SK-N-SH (cell line): ENCODE measurements around the gene NUDT14. TPM values are rescaled to one million over a fixed set of nuclear protein-coding genes. Genes with fewer than 3 reads are reported as not detected.

Source experiments
- CTCF ChIA-PET: fragments of 300-600, 350-600 bp; formaldehyde crosslinking; extraction: SDS; loops from one replicate; lab custom pipeline; 2021; lab: Yijun Ruan, JAX
- POLR2A ChIA-PET: fragments of 350-600 bp; sonication (Branson Sonifier 250); formaldehyde crosslinking; extraction: SDS; loops from one replicate; lab custom pipeline; 2020; ENCODE audit warnings: antibody characterized with exemption, inconsistent platforms; lab: Yijun Ruan, JAX
- DNase-seq: peaks from one replicate; pipeline ENCODE4 v3.0.0; 2012
- H2AFZ ChIP-seq: fragments of 200-600 bp; sonication (generic); 2 replicates; pipeline ENCODE4 v1.8.1; 2016; ENCODE audit warnings: antibody characterized with exemption, mild to moderate bottlenecking, low read depth
- H3F3A ChIP-seq: fragments of 200-600 bp; sonication (generic); replicated peaks from 2 replicates; pipeline ENCODE3; 2016; ENCODE audit warnings: antibody characterized with exemption, mild to moderate bottlenecking; ENCODE audit not compliant: insufficient read depth
- H3K27ac ChIP-seq, 2 experiments: fragments of 200-500 bp in 1 of 2; fragments of 200-600 bp in 1 of 2; sonication (Bioruptor generic) in 1 of 2; sonication (generic), shearing (Covaris generic) in 1 of 2; 2 replicates each; pipeline versions ENCODE4 v1.5.1 to v1.6.1; 2014 to 2016; ENCODE audit warnings: low read depth in 2 of 2, inconsistent platforms in 1 of 2, low read length in 1 of 2, mild to moderate bottlenecking in 1 of 2, mixed read lengths in 1 of 2
- H3K27me3 ChIP-seq: fragments of 200-600 bp; sonication (generic), shearing (Covaris generic); 2 replicates; pipeline ENCODE4 v1.6.1; 2016; ENCODE audit warnings: mixed run types; ENCODE audit not compliant: insufficient read depth
- H3K36me3 ChIP-seq, 2 experiments: fragments of 200-500 bp in 1 of 2; fragments of 200-600 bp in 1 of 2; sonication (Bioruptor generic) in 1 of 2; sonication (generic) in 1 of 2; replicated peaks in 1 of 2; 2 replicates each; pipeline versions ENCODE3 to v1.5.1; 2014 to 2016; ENCODE audit warnings: low read length in 1 of 2, mild to moderate bottlenecking in 1 of 2; ENCODE audit not compliant: insufficient read depth in 2 of 2, control insufficient read depth in 1 of 2
- H3K4me1 ChIP-seq, 2 experiments: fragments of 200-500 bp in 1 of 2; fragments of 200-600 bp in 1 of 2; sonication (Bioruptor generic) in 1 of 2; sonication (generic), shearing (Covaris generic) in 1 of 2; 2 replicates each; pipeline versions ENCODE4 v1.5.1 to v1.6.1; 2014 to 2016; ENCODE audit warnings: low read depth in 1 of 2, low read length in 1 of 2, mixed run types in 1 of 2; ENCODE audit not compliant: insufficient read depth in 2 of 2, control insufficient read depth in 1 of 2
- H3K4me2 ChIP-seq: fragments of 200-600 bp; sonication (generic), shearing (Covaris generic); 2 replicates; pipeline ENCODE4 v1.6.1; 2017; ENCODE audit warnings: mixed run types
- H3K4me3 ChIP-seq, 2 experiments: fragments of 200-500 bp in 1 of 2; fragments of 200-600 bp in 1 of 2; sonication (Bioruptor generic) in 1 of 2; sonication (generic), shearing (Covaris generic) in 1 of 2; 2 replicates each; pipeline versions ENCODE4 v1.5.1 to v1.8.1; 2014 to 2016; ENCODE audit warnings: low read depth in 2 of 2, inconsistent platforms in 1 of 2, low read length in 1 of 2, mild to moderate bottlenecking in 1 of 2, mixed read lengths in 1 of 2, moderate library complexity in 1 of 2
- H3K79me2 ChIP-seq: fragments of 200-600 bp; sonication (generic); 2 replicates; pipeline ENCODE4 v1.8.1; 2017; ENCODE audit warnings: mild to moderate bottlenecking; ENCODE audit not compliant: insufficient read depth
- H3K9ac ChIP-seq: fragments of 200-600 bp; sonication (generic); 2 replicates; pipeline ENCODE4 v1.6.1; 2017; ENCODE audit warnings: mixed run types
- H3K9me2 ChIP-seq: fragments of 200-600 bp; sonication (generic); 2 replicates; pipeline ENCODE4 v1.6.1; 2017; ENCODE audit warnings: mixed run types
- H3K9me3 ChIP-seq: fragments of 200-600 bp; sonication (generic); 2 replicates; pipeline ENCODE4 v1.6.1; 2017; ENCODE audit warnings: mixed run types, mild to moderate bottlenecking, moderate library complexity
- H4K20me1 ChIP-seq: fragments of 200-600 bp; sonication (generic); 2 replicates; pipeline ENCODE4 v1.6.1; 2017; ENCODE audit warnings: mild to moderate bottlenecking, mixed run types; ENCODE audit not compliant: insufficient read depth
- CHD2 ChIP-seq: fragments of 150-350 bp; IDR thresholded peaks from 2 replicates; pipeline ENCODE4 v1.6.1; 2018; ENCODE audit warnings: low read length; ENCODE audit not compliant: partially characterized antibody
- ELF1 ChIP-seq: IDR thresholded peaks from 2 replicates; pipeline ENCODE4 v1.4.0; 2012
- EP300 ChIP-seq, 2 experiments: IDR thresholded peaks; 2 replicates each; pipeline versions ENCODE4 v1.4.0 to v1.6.1; 2012; ENCODE audit warnings: borderline replicate concordance in 1 of 2, low read depth in 1 of 2, low read length in 1 of 2
- EZH2phosphoT487 ChIP-seq: fragments of 200-600 bp; sonication (generic); IDR thresholded peaks from 2 replicates; pipeline ENCODE4 v1.6.1; 2017; ENCODE audit warnings: low read depth, mixed run types, mild to moderate bottlenecking, antibody characterized with exemption, moderate library complexity, borderline replicate concordance
- GABPA ChIP-seq: IDR thresholded peaks from 2 replicates; pipeline ENCODE4 v1.4.0; 2012; ENCODE audit warnings: low read depth, mild to moderate bottlenecking
- JUND ChIP-seq: IDR thresholded peaks from 2 replicates; pipeline ENCODE4 v1.4.0; 2012
- MXI1 ChIP-seq: IDR thresholded peaks from 2 replicates; pipeline ENCODE4 v1.6.1; 2012; ENCODE audit warnings: mild to moderate bottlenecking, low read depth, low read length, improper control_type of control experiment
- NRF1 ChIP-seq: IDR thresholded peaks from 2 replicates; pipeline ENCODE4 v1.6.1; 2012; ENCODE audit warnings: low read depth, mild to moderate bottlenecking, low read length
- POLR2AphosphoS5 ChIP-seq: IDR thresholded peaks from 2 replicates; pipeline ENCODE4 v1.6.1; 2012; ENCODE audit warnings: low read depth, low read length
- RAD21 ChIP-seq: IDR thresholded peaks from 2 replicates; pipeline ENCODE4 v1.6.1; 2012; ENCODE audit warnings: mild to moderate bottlenecking, low read length
- RFX5 ChIP-seq: IDR thresholded peaks from 2 replicates; pipeline ENCODE4 v1.6.1; 2012; ENCODE audit warnings: mild to moderate bottlenecking, improper control_type of control experiment, low read length
- RXRA ChIP-seq: IDR thresholded peaks from 2 replicates; pipeline ENCODE4 v1.4.0; 2012; ENCODE audit warnings: low read depth, mild to moderate bottlenecking, borderline replicate concordance
- SIN3A ChIP-seq: IDR thresholded peaks from 2 replicates; pipeline ENCODE4 v1.6.1; 2012; ENCODE audit warnings: low read depth, mild to moderate bottlenecking, low read length, moderate library complexity, borderline replicate concordance
- TEAD4 ChIP-seq: IDR thresholded peaks from 2 replicates; pipeline ENCODE4 v1.4.0; 2012; ENCODE audit warnings: mild to moderate bottlenecking, borderline replicate concordance; ENCODE audit not compliant: insufficient read depth
- WGBS: methylation state at CpG from one replicate; pipeline ENCODE4 v1.1.6; 2017; ENCODE audit warnings: low lambda C conversion rate; 5-methylcytosine and 5-hydroxymethylcytosine counted together
- polyA plus RNA-seq, 3 experiments: library from polyadenylated mRNA; depleted of rRNA; stranded (reverse); fragments of >200 nt; gene quantifications; 2 replicates each; pipeline ENCODE4 v1.2.3, GENCODE V29; 2012
- TF ChIP-seq, protein P1 (sequence below): IDR thresholded peaks from 2 replicates; pipeline ENCODE4 v1.4.0; 2012; ENCODE audit warnings: low read depth
- TF ChIP-seq, protein P2 (sequence below): fragments of 200-600 bp; sonication (generic); IDR thresholded peaks from 2 replicates; pipeline ENCODE4 v1.6.1; 2017; ENCODE audit warnings: antibody characterized with exemption, mild to moderate bottlenecking, moderate library complexity
- TF ChIP-seq, protein P3 (sequence below): IDR thresholded peaks from 2 replicates; pipeline ENCODE4 v1.6.1; 2012; ENCODE audit warnings: mild to moderate bottlenecking, low read depth, low read length, moderate library complexity
- TF ChIP-seq, protein P4 (sequence below): IDR thresholded peaks from 2 replicates; pipeline ENCODE4; 2012

The NUDT14 gene
- polyA plus RNA-seq, 1 of the 3 experiments (the other 2 are of a cell fraction) = 18.4 TPM

DNA sequence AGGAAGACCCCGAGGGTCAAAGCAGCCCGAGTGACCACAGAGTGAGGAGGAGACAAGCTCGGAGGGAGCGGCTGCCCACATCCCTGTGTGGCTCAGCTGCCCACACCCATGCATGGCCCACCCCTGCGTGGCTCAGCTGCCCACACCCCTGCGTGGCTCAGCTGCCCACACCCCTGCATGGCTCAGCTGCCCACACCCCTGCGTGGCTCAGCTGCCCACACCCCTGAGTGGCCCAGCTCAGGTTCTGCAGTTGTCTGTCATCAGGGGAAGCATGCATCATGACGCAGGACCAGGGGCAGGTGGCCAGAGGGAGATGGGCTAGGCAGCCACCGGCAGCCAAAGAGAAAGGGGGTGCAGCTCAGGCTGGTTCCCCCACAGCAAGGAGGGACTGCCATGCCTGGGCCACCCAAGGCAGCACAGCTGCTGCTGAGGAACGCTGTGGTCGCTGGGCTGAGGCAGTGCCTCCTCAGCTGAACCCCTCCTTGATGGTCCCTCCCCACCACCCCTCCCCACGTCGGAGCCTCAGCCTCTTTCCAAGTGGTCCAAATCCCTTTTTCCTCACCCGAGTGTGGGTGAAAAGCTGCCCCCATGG, 33.3 kb upstream of the NUDT14 start:
- Histone ChIP-seq H4K20me1 (no peaks in the 10 kb centered on the region), H3K4me2 (no peak overlapping the region), H3K27me3 (no peaks in the 10 kb centered on the region), H3K9me3 (no peaks in the 10 kb centered on the region), H3K9ac (no peak overlapping the region), H3F3A (no peaks in the 10 kb centered on the region), H3K9me2 (no peaks in the 10 kb centered on the region), H3K27ac (no peak overlapping the region; a peak in 1 of 4 replicates), H3K4me1 (peaks cover 0 to 51% of the 10 kb centered on the region in 2 experiments; a peak in 1 of 4 replicates), H3K36me3 (peaks cover 0 to 27% of the 10 kb centered on the region in 2 experiments)
- 84% methylated on average over 7 of the region's 14 CpGs for WGBS
- POLR2A ChIA-PET = no interaction called here
- DNase-seq = no peak
- no peak for TF ChIP-seq GABPA
- no peak for TF ChIP-seq RFX5
- TF ChIP-seq ELF1 = no peak
- TF ChIP-seq TEAD4 = no peak
- TF ChIP-seq POLR2AphosphoS5 = no peak
- no peak for TF ChIP-seq NRF1
- no peak for TF ChIP-seq JUND
- TF ChIP-seq RXRA = no peak
- TF ChIP-seq, protein P1, sequence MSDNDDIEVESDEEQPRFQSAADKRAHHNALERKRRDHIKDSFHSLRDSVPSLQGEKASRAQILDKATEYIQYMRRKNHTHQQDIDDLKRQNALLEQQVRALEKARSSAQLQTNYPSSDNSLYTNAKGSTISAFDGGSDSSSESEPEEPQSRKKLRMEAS = no peak
- TF ChIP-seq RAD21 = no peak
- TF ChIP-seq MXI1 = no peak
- TF ChIP-seq, protein P2, sequence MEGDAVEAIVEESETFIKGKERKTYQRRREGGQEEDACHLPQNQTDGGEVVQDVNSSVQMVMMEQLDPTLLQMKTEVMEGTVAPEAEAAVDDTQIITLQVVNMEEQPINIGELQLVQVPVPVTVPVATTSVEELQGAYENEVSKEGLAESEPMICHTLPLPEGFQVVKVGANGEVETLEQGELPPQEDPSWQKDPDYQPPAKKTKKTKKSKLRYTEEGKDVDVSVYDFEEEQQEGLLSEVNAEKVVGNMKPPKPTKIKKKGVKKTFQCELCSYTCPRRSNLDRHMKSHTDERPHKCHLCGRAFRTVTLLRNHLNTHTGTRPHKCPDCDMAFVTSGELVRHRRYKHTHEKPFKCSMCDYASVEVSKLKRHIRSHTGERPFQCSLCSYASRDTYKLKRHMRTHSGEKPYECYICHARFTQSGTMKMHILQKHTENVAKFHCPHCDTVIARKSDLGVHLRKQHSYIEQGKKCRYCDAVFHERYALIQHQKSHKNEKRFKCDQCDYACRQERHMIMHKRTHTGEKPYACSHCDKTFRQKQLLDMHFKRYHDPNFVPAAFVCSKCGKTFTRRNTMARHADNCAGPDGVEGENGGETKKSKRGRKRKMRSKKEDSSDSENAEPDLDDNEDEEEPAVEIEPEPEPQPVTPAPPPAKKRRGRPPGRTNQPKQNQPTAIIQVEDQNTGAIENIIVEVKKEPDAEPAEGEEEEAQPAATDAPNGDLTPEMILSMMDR = no peak
- TF ChIP-seq CHD2 = no peak
- TF ChIP-seq EP300 (IDR thresholded peaks at IDR 0.05; ENCODE audit: borderline replicate concordance in 1 of 2, low read depth in 1 of 2, low read length in 1 of 2) = no peak
- no peak for TF ChIP-seq EZH2phosphoT487
- TF ChIP-seq, protein P3, sequence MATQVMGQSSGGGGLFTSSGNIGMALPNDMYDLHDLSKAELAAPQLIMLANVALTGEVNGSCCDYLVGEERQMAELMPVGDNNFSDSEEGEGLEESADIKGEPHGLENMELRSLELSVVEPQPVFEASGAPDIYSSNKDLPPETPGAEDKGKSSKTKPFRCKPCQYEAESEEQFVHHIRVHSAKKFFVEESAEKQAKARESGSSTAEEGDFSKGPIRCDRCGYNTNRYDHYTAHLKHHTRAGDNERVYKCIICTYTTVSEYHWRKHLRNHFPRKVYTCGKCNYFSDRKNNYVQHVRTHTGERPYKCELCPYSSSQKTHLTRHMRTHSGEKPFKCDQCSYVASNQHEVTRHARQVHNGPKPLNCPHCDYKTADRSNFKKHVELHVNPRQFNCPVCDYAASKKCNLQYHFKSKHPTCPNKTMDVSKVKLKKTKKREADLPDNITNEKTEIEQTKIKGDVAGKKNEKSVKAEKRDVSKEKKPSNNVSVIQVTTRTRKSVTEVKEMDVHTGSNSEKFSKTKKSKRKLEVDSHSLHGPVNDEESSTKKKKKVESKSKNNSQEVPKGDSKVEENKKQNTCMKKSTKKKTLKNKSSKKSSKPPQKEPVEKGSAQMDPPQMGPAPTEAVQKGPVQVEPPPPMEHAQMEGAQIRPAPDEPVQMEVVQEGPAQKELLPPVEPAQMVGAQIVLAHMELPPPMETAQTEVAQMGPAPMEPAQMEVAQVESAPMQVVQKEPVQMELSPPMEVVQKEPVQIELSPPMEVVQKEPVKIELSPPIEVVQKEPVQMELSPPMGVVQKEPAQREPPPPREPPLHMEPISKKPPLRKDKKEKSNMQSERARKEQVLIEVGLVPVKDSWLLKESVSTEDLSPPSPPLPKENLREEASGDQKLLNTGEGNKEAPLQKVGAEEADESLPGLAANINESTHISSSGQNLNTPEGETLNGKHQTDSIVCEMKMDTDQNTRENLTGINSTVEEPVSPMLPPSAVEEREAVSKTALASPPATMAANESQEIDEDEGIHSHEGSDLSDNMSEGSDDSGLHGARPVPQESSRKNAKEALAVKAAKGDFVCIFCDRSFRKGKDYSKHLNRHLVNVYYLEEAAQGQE = no peak
- no peak for TF ChIP-seq SIN3A
- TF ChIP-seq, protein P4, sequence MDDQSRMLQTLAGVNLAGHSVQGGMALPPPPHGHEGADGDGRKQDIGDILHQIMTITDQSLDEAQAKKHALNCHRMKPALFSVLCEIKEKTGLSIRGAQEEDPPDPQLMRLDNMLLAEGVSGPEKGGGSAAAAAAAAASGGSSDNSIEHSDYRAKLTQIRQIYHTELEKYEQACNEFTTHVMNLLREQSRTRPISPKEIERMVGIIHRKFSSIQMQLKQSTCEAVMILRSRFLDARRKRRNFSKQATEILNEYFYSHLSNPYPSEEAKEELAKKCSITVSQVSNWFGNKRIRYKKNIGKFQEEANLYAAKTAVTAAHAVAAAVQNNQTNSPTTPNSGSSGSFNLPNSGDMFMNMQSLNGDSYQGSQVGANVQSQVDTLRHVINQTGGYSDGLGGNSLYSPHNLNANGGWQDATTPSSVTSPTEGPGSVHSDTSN = no peak
- TF ChIP-seq, all 33 proteins: peak for 0
- Histone ChIP-seq H3K79me2 (no peaks in the 10 kb centered on the region), H3K4me3 (no peak overlapping the region), H2AFZ (no peak overlapping the region)
- CTCF ChIA-PET = interaction anchor here (0.8 to 3.3 kb wide), 4 partner anchors 10 to 140 kb away, joined by 3 to 24 read pairs (median 6); no protein-coding TSS in a partner anchor
